Erythroblast (primary cell): ENCODE measurements around the gene ACER3.

Experiments used
- GATA1 ChIP-seq: IDR thresholded peaks from 2 replicates; pipeline ENCODE4 v1.6.1; 2011; ENCODE audit warnings: low read depth, mild to moderate bottlenecking, control low read depth, low read length, moderate library complexity
- POLR2A ChIP-seq: IDR thresholded peaks from 2 replicates; pipeline ENCODE4 v1.6.1; 2011; ENCODE audit warnings: mild to moderate bottlenecking, low read length

GRCh38 chr11:76835928-76836612 lies 24.6 kb upstream of the ACER3 start:
- TF ChIP-seq POLR2A, result no peak
- no peak for TF ChIP-seq GATA1
